Endothelial cell of umbilical vein (primary cell): ENCODE results near the gene SCNN1B. TPM values are rescaled to one million over a fixed set of nuclear protein-coding genes. Genes with fewer than 3 reads are reported as not detected.

ENCODE experiments used
- BruUV-seq: library from RNA; stranded (reverse); fragments of 400-500 nt; replicated peaks from 2 replicates; lab custom pipeline; 2021; lab: Mats Ljungman, UMichigan
- CTCF ChIA-PET: fragments of 300-600, 350-600 bp; sonication (Branson Sonifier 250); formaldehyde crosslinking; loops from one replicate; lab custom pipeline; 2021; ENCODE audit warnings: antibody characterized with exemption, inconsistent platforms; lab: Charles Lee
- POLR2A ChIA-PET: fragments of 300-600, 350-600 bp; sonication (Branson Sonifier 250); formaldehyde crosslinking; loops from one replicate; lab custom pipeline; 2021; ENCODE audit warnings: antibody characterized with exemption, inconsistent platforms; lab: Charles Lee
- DNase-seq: peaks from one replicate; pipeline ENCODE4 v3.0.0-alpha.2; 2011; ENCODE audit warnings: low read depth, low spot score
- FAIRE-seq: peaks from 2 replicates; lab custom pipeline; 2011; peaks lifted over from hg19 to GRCh38; lab: Jason Lieb, UNC
- H2AFZ ChIP-seq: 2 replicates; pipeline ENCODE4 v1.6.0; 2012; ENCODE audit warnings: low read depth, low read length, control low read depth, inconsistent platforms
- H3K27ac ChIP-seq: 2 replicates; pipeline ENCODE4 v1.5.1; 2011; ENCODE audit warnings: low read depth, mild to moderate bottlenecking, control low read depth, low read length, moderate library complexity; ENCODE audit not compliant: insufficient read depth
- H3K27me3 ChIP-seq, 2 experiments: 2 replicates each; pipeline versions ENCODE4 v1.6.0 to v1.6.1; 2011; ENCODE audit warnings: low read length in 2 of 2, mixed read lengths in 1 of 2; ENCODE audit not compliant: control insufficient read depth in 2 of 2, insufficient read depth in 2 of 2
- H3K36me3 ChIP-seq, 2 experiments: 2 replicates in 1 of 2; 3 replicates in 1 of 2; pipeline ENCODE4 v1.5.1; 2011; ENCODE audit warnings: low read length in 2 of 2, mild to moderate bottlenecking in 1 of 2, moderate library complexity in 1 of 2; ENCODE audit not compliant: control insufficient read depth in 2 of 2, insufficient read depth in 2 of 2; ENCODE audit errors: extremely low read depth in 1 of 2
- H3K4me1 ChIP-seq: 3 replicates; pipeline ENCODE4 v1.5.1; 2011; ENCODE audit warnings: mild to moderate bottlenecking, low read length; ENCODE audit not compliant: control insufficient read depth, insufficient read depth; ENCODE audit errors: extremely low read depth
- H3K4me2 ChIP-seq: 2 replicates; pipeline ENCODE4 v1.6.1; 2011; ENCODE audit warnings: low read length, control low read depth, mixed read lengths; ENCODE audit not compliant: insufficient read depth
- H3K4me3 ChIP-seq, 3 experiments: fragments of 200-600 bp in 1 of 3; sonication (generic), shearing (Covaris generic) in 1 of 3; replicated peaks in 1 of 3; 2 replicates each; pipeline ENCODE4 v1.5.1; 2011 to 2016; ENCODE audit warnings: control low read depth in 3 of 3, low read length in 3 of 3, mild to moderate bottlenecking in 2 of 3, inconsistent platforms in 1 of 3, low read depth in 1 of 3, moderate library complexity in 1 of 3; ENCODE audit not compliant: insufficient read depth in 1 of 3
- H3K79me2 ChIP-seq: 2 replicates; pipeline ENCODE4 v1.6.0; 2012; ENCODE audit warnings: low read length, inconsistent platforms; ENCODE audit not compliant: control insufficient read depth, insufficient read depth
- H3K9ac ChIP-seq: replicated peaks from 2 replicates; pipeline ENCODE3; 2011; ENCODE audit warnings: low read length, control low read depth; ENCODE audit not compliant: insufficient read depth; ENCODE audit errors: extremely low read depth
- H3K9me1 ChIP-seq: replicated peaks from 3 replicates; pipeline ENCODE4 v1.6.0; 2011; ENCODE audit warnings: mild to moderate bottlenecking, low read length; ENCODE audit not compliant: control insufficient read depth, insufficient read depth; ENCODE audit errors: extremely low read depth
- H3K9me3 ChIP-seq: replicated peaks from 2 replicates; pipeline ENCODE4 v1.5.1; 2012; ENCODE audit warnings: low read length, inconsistent platforms; ENCODE audit not compliant: control insufficient read depth, insufficient read depth
- H4K20me1 ChIP-seq: replicated peaks from 2 replicates; pipeline ENCODE3; 2011; ENCODE audit warnings: mild to moderate bottlenecking, low read length; ENCODE audit not compliant: control insufficient read depth, insufficient read depth; ENCODE audit errors: extremely low read depth
- EZH2 ChIP-seq: IDR thresholded peaks from 2 replicates; pipeline ENCODE4 v1.6.1; 2012; ENCODE audit warnings: borderline replicate concordance, low read depth, mild to moderate bottlenecking, moderate library complexity, low read length, inconsistent platforms; ENCODE audit not compliant: severe bottlenecking
- FOS ChIP-seq: IDR thresholded peaks from 2 replicates; pipeline ENCODE4 v1.6.1; 2011; ENCODE audit warnings: mild to moderate bottlenecking, low read length, moderate library complexity, borderline replicate concordance; ENCODE audit not compliant: insufficient read depth
- POLR2A ChIP-seq: IDR thresholded peaks from 2 replicates; pipeline ENCODE4 v1.6.1; 2012; ENCODE audit warnings: low read depth, mild to moderate bottlenecking, control low read depth, low read length
- POLR2AphosphoS5 ChIP-seq: IDR thresholded peaks from 2 replicates; pipeline ENCODE4 v1.6.1; 2012; ENCODE audit warnings: low read depth, mild to moderate bottlenecking, control low read depth, low read length, moderate library complexity; ENCODE audit not compliant: insufficient read depth
- dilution Hi-C: fragments of 300-500 bp; cut with MboI; formaldehyde crosslinking; loops from one replicate; pipeline ENCODE4 v1.15.0; 2019; ENCODE audit warnings: low sequenced_read_pairs; ENCODE audit not compliant: extremely low pct_ligation_motif_present
- intact Hi-C: fragments of 100-400 bp; cut with micrococcal nuclease; formaldehyde crosslinking; loops from one replicate; pipeline ENCODE4 v1.10.0; 2022
- polyA plus RNA-seq, 4 experiments: library from polyadenylated mRNA; depleted of rRNA in 3 of 4; stranded (reverse) in 3 of 4; unstranded in 1 of 4; fragments of >200 nt; gene quantifications; 2 replicates each; pipeline versions ENCODE4 v1.2.1 to v1.2.3, GENCODE V29; 2011 to 2012; ENCODE audit warnings: missing spikeins in 1 of 4
- total RNA-seq: library from RNA; stranded (reverse); gene quantifications from 2 replicates; pipeline ENCODE4 v1.2.3, GENCODE V29; 2021
- TF ChIP-seq, protein P1 (sequence below): IDR thresholded peaks from 2 replicates; pipeline ENCODE4 v1.6.1; 2011; ENCODE audit not compliant: insufficient read depth, insufficient read length
- TF ChIP-seq, protein P2 (sequence below), 2 donors: IDR thresholded peaks; 1 replicate in 1 of 2; 2 replicates in 1 of 2; pipeline ENCODE4 v1.5.1; 2011; ENCODE audit warnings: low read length in 2 of 2, mild to moderate bottlenecking in 2 of 2, moderate library complexity in 2 of 2, control low read depth in 1 of 2, inconsistent platforms in 1 of 2, low read depth in 1 of 2; ENCODE audit not compliant: insufficient read depth in 1 of 2; ENCODE audit errors: extremely low read depth in 1 of 2

SCNN1B gene
- total and polyA plus RNA-seq, 2 donors (not counting 3 experiments of a cell fraction or from before 2014, with no cell fraction given) = not detected

DNA sequence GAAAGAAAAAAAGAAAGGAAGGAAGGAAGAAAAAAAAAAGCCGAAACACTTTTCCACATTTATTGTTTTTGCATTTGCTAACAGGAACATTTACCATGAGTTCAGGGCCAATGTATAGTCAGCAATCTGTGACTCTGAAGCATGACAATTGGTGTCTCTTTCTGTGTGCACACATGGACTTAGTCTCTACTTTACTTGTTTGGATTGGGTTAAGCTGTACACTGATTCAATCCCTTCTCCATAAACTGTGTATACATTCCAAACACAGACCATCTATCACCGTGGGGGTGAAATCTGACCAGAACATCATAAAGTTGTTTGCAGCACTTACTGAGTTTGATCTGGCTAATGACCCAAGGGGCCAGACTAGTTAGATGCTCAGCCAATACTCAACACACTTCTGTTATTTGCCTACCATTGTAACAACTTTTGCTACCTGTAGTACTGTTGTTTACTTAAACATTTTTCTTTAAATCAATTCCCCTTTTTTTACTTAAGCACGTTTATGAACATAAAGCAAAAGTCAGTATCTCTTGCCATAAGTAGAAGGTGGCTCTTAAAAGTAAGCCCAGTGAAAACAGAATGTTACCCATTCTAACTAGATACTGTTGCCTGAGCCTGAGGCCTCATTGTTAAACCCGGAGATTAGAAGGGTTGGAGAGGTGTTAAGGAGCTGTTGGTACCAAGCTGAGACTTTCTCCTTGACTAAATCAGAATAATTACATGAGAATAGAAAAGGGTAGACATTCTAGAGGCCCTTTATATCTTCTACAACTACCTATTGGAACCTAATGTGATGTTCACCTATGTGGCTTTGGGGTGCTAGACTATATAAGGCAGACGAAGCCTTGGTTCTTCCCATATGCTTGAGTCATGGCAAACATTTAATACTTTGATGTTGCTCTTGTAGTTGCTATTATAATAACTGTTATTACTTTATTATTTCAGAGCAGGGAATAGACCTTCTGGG is 41.8 kb downstream of the SCNN1B start:
- no peaks in the 10 kb centered on the region for H3K4me1 ChIP-seq
- H3K27me3 ChIP-seq = no peaks in the 10 kb centered on the region
- H3K79me2 ChIP-seq = no peaks in the 10 kb centered on the region
- ChIA-PET CTCF (no interaction called here), POLR2A (no interaction called here)
- FAIRE-seq (no peak), DNase-seq (no peak)
- H3K4me2 ChIP-seq = no peak overlapping the region
- H3K9me3 ChIP-seq = no peaks in the 10 kb centered on the region
- no peaks in the 10 kb centered on the region for H3K9me1 ChIP-seq
- no peak overlapping the region for H2AFZ ChIP-seq
- no TSS peak for BruUV-seq
- no peak overlapping the region for H3K9ac ChIP-seq
- H3K4me3 ChIP-seq = no peak overlapping the region
- H3K36me3 ChIP-seq = no peaks in the 10 kb centered on the region
- intact Hi-C loops (no loop called here), dilution Hi-C loops (no loop called here)
- H4K20me1 ChIP-seq = no peaks in the 10 kb centered on the region
- H3K27ac ChIP-seq = no peak overlapping the region
- no peak for TF ChIP-seq FOS
- TF ChIP-seq, protein P1, sequence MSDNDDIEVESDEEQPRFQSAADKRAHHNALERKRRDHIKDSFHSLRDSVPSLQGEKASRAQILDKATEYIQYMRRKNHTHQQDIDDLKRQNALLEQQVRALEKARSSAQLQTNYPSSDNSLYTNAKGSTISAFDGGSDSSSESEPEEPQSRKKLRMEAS = no peak
- no peak for TF ChIP-seq POLR2AphosphoS5
- TF ChIP-seq, protein P2, sequence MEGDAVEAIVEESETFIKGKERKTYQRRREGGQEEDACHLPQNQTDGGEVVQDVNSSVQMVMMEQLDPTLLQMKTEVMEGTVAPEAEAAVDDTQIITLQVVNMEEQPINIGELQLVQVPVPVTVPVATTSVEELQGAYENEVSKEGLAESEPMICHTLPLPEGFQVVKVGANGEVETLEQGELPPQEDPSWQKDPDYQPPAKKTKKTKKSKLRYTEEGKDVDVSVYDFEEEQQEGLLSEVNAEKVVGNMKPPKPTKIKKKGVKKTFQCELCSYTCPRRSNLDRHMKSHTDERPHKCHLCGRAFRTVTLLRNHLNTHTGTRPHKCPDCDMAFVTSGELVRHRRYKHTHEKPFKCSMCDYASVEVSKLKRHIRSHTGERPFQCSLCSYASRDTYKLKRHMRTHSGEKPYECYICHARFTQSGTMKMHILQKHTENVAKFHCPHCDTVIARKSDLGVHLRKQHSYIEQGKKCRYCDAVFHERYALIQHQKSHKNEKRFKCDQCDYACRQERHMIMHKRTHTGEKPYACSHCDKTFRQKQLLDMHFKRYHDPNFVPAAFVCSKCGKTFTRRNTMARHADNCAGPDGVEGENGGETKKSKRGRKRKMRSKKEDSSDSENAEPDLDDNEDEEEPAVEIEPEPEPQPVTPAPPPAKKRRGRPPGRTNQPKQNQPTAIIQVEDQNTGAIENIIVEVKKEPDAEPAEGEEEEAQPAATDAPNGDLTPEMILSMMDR (IDR thresholded peaks at IDR 0.05; ENCODE audit: extremely low read depth in 1 of 2, insufficient read depth in 1 of 2, low read depth in 1 of 2, low read length in 2 of 2) = no peak
- TF ChIP-seq POLR2A = no peak
- TF ChIP-seq EZH2 = no peak
